HL-60 (cell line): ENCODE data around the gene ESRRB.

ENCODE experiments used
- DNase-seq, 2 experiments: peaks; one replicate each; pipeline ENCODE4 v3.0.0-alpha.2; 2010 to 2020; ENCODE audit warnings: low read depth in 1 of 2, low spot score in 1 of 2
- H3K27ac ChIP-seq: fragments of 250-450 bp; sonication (Bioruptor Pico); replicated peaks from 2 replicates; pipeline ENCODE4 v1.5.1; 2020; ENCODE audit warnings: mild to moderate bottlenecking, moderate library complexity
- H3K27me3 ChIP-seq: fragments of 250-450 bp; sonication (Bioruptor Pico); 2 replicates; pipeline ENCODE4 v1.5.1; 2021; ENCODE audit warnings: mild to moderate bottlenecking, moderate library complexity; ENCODE audit not compliant: insufficient read depth, poor library complexity, severe bottlenecking
- H3K4me3 ChIP-seq: replicated peaks from 2 replicates; pipeline ENCODE4 v1.5.1; 2011; ENCODE audit warnings: mild to moderate bottlenecking, control low read depth, low read length; ENCODE audit not compliant: insufficient read depth
- CTCF ChIP-seq: IDR thresholded peaks from one replicate; pipeline ENCODE4 v1.5.1; 2011; ENCODE audit warnings: low read length, control low read depth, inconsistent platforms; ENCODE audit not compliant: insufficient read depth
- GABPA ChIP-seq: IDR thresholded peaks from 2 replicates; pipeline ENCODE4 v1.6.1; 2012; ENCODE audit warnings: low read depth
- POLR2AphosphoS5 ChIP-seq: IDR thresholded peaks from 2 replicates; pipeline ENCODE4 v1.6.1; 2012; ENCODE audit warnings: low read depth
- SPI1 ChIP-seq: IDR thresholded peaks from 2 replicates; pipeline ENCODE4 v1.6.1; 2012; ENCODE audit warnings: low read depth, mild to moderate bottlenecking, borderline replicate concordance
- TF ChIP-seq, protein P1 (sequence below): IDR thresholded peaks from 2 replicates; pipeline ENCODE4 v1.6.1; 2012; ENCODE audit warnings: low read depth; ENCODE audit not compliant: insufficient replicate concordance

Gene ESRRB

DNA sequence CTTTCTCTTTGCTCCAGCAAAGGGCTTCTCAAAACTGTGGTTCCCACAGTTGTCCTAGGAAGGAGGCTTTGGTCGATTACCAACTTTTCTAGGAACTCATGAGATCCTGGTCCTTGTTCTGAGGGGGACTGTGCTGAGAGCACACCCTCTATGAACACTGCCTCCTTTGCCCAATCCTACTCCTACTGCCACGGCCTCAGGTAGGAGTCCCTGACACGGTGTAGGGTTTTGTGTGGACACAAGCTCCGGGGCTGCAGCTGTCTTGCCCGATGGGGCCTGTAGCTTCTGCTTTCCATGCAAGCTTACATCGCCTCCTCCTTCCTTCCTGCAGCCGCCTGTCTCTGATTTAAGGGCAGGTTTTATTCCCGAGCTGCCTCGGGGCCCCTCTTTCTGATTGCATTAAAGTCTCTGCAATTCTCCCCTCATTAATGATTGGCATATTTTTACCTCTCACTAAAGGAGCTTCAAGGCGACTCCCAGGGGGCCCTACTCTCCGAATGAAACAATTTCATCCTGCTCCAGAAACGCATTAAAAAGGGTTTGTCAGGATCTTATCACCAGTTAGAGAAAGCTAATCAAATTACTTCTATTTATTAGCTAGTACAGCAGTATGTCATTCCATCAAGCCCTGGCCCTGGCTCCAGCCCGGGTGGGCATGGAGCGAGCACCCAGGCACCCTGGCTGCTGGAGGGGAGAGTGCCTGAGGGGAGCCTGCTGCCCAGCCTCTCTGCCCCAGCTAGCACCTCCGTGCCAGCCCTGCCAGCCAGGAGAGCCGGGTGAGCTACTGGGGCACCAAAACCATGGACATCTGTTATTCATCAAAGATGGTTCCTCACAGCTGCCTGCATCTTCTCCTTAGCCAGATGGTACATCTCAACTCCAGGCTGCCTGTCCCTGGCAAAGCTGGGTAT, 38.0 kb upstream of the ESRRB start:
- TF ChIP-seq SPI1 (no peak), CTCF (no peak), POLR2AphosphoS5 (no peak), GABPA (no peak)
- TF ChIP-seq, protein P1, sequence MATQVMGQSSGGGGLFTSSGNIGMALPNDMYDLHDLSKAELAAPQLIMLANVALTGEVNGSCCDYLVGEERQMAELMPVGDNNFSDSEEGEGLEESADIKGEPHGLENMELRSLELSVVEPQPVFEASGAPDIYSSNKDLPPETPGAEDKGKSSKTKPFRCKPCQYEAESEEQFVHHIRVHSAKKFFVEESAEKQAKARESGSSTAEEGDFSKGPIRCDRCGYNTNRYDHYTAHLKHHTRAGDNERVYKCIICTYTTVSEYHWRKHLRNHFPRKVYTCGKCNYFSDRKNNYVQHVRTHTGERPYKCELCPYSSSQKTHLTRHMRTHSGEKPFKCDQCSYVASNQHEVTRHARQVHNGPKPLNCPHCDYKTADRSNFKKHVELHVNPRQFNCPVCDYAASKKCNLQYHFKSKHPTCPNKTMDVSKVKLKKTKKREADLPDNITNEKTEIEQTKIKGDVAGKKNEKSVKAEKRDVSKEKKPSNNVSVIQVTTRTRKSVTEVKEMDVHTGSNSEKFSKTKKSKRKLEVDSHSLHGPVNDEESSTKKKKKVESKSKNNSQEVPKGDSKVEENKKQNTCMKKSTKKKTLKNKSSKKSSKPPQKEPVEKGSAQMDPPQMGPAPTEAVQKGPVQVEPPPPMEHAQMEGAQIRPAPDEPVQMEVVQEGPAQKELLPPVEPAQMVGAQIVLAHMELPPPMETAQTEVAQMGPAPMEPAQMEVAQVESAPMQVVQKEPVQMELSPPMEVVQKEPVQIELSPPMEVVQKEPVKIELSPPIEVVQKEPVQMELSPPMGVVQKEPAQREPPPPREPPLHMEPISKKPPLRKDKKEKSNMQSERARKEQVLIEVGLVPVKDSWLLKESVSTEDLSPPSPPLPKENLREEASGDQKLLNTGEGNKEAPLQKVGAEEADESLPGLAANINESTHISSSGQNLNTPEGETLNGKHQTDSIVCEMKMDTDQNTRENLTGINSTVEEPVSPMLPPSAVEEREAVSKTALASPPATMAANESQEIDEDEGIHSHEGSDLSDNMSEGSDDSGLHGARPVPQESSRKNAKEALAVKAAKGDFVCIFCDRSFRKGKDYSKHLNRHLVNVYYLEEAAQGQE = no peak
- no peak overlapping the region for H3K27ac ChIP-seq
- no peak overlapping the region for H3K4me3 ChIP-seq
- no peak for DNase-seq
- H3K27me3 ChIP-seq = no peaks in the 10 kb centered on the region

DNA sequence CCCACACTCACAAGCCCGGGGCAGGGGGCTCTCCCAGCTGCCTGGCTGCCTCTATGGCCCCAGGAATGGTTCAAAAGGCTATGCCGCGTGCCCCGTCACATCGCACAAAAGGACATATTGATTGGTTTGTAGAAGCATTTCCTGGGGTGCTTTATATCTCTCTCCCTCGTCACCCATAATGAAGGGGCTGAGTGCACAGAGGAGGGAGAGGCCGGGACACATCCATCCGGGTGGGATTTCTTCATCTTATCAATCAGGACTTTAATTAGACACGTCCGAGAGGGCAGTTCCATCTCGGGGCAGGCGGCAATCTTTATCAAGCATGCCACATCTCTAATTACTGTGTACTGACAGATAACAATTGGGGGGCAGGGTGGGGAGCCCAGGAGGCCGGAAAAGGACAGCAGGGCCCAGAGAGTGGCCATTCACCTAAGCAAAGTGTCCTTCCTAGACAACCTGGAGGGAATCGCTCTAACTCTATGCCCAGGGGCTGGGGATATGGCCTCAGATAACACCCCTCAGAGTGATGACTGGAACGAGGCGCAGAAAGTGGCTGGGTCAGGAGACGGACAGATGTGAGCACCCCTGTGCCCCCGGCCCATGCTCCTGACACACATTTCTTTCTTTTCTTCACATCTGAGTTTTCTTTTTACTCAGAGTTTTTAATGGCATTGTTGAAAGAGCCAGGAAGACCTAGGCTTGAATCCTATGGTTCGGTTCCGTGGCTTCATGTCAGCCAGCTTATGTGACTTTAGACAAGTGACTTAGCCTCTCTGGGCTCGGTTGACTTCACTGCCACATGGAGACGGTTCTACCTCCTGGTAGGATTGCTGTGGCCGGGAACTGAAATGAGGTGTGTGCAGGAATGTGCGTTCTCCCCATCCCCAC, 36.0 kb upstream of the ESRRB start:
- TF ChIP-seq, protein P1 = no peak
- TF ChIP-seq GABPA (no peak), CTCF (no peak), SPI1 (no peak), POLR2AphosphoS5 (no peak)
- H3K4me3 ChIP-seq = no peak overlapping the region
- no peak overlapping the region for H3K27ac ChIP-seq
- no peak for DNase-seq
- no peaks in the 10 kb centered on the region for H3K27me3 ChIP-seq

DNA sequence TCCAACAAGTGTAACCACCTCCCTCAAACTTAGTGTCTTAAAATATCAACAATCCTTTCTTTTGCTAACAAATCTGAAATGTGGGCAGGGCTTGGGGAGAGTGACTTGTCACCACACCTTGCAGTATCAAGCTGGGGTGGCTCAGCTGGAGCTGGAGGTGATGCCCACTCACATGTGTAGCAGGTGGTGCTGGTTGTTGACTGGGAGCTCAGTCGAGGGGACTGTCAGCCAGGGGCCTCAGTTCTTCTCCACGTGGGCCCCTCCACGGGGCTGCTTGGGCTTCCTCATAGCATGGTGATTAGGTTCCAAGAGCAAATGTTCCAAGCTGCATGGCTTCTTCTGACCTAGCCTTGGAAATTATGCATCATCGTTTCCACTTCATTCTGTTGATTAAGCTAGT, 32.6 kb upstream of the ESRRB start:
- H3K27ac ChIP-seq = no peak overlapping the region
- DNase-seq = no peak
- H3K27me3 ChIP-seq = no peaks in the 10 kb centered on the region
- H3K4me3 ChIP-seq = no peak overlapping the region
- no peak for TF ChIP-seq SPI1
- TF ChIP-seq, protein P1 = no peak
- no peak for TF ChIP-seq POLR2AphosphoS5
- TF ChIP-seq GABPA = no peak
- TF ChIP-seq CTCF = no peak
